Cortex of kidney (tissue), 1 donor: ENCODE results near the gene GTF2A1.
"Not testable (repeated sequence)": the region's sequence is repeated elsewhere in the genome, so short reads cannot be mapped to it uniquely, and the experiment has no call there.

Experiments
- DNase-seq: peaks from one replicate; lab custom pipeline; 2025; lab: John Stamatoyannopoulos, UW

Gene GTF2A1

GRCh38 chr14:81220830-81221578 is at the start of gene GTF2A1:
Gene GTF2A1 (minus strand): TSS chr14:81220959. CDS start chr14:81220518, 441 bp downstream.
- peak; percentile 83 for DNase-seq

DNA sequence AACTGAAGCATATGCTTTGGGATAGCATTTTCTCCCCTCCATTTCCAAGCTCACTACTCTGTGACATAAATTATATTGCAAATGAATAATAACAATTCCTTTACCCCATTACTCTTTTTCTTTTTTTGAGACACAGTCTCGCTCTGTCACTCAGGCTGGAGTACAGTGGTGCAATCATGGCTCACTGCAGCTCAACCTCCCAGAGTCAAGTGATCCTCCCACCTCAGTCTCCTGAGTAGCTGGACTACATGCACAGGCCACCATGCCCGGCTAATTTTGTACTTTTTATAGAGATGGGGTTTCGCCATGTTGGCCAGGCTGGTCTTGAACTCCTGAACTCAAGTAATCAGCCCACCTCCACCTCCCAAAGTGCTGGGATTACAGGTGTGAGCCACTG is 49.2 kb upstream of the GTF2A1 start:
- no peak for DNase-seq

- DNase-seq, result no peak
These were observed 48.6 kb upstream of the GTF2A1 start for GRCh38 chr14:81269100-81269978.

- DNase-seq, result no peak
These were observed 47.3 kb upstream of the GTF2A1 start for GRCh38 chr14:81268016-81268416.

DNA sequence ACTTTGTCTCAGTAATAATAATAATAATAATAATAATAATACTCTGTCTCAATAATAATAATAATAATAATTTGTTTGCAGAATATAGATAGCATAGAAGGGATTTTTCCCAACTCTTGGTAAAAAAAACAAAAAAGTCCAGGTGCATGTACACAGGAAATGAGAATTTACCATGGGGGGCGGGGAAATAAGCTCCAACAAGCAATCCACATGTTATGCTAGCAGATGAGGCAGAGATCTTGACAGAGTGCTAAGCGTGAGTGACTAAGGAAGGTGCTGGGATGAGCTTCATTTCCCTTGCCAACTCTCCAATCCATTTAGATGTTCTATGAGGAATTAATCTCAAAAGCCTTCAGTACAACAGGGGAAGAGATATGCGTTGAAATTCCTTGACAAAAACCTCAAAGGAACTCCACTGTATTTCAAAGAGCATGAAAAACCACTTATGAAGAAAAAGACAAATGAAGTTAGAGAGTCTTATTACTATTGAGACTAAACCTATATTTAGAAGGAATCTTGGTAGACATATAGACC is 44.9 kb upstream of the GTF2A1 start:
- DNase-seq, result no peak

- DNase-seq, result no peak
These were observed 43.9 kb upstream of the GTF2A1 start for GRCh38 chr14:81264671-81265070.

DNA sequence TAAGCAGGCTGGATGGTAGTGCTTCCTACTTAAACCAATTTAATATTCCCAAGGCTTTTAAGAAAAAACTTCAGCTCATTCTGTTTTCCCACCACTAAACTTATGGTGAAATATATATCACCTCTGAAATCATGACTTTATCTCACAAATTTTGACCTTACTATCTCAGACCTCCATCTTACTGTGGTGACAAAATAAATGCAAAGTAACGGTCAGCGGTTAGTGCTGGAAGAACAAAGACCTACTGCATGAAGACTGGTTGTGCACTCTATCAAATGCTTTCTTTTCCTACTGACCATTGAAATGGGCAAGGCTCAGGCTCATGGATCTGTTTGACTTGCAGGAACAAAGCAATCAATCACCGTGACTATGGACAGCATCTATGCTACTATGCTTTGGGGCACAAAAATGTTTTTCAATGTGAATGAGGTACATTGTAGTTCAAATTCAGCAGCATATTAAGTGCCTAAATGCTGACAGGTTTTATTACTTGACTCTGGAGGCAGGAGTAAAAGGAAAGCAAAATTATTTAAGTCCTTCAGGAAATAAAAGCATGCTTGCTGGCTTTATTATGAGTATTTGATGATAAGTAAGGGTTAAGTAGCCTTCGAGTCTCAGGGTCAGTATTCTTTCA is 43.1 kb upstream of the GTF2A1 start:
- no peak for DNase-seq

- no peak for DNase-seq
These were observed 40.4 kb upstream of the GTF2A1 start for GRCh38 chr14:81261176-81261575.

DNA sequence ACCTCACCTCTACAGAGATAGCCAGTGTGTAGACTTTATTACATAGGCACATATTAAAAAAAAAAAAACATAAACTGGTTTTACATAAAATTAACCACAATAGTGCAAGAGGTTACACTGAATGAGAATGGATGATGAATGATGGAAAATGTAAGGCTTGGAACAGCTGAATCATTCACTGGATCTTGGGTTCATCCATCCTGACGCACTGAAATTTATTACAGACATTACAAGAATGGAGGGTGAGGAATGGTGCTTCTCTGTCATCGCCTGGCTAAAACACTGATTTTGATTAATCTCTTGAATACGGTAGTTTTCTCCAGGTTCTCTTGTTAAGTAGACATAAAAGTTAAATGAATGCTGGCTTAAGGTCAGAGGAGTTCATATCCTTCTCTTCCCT is 40.0 kb upstream of the GTF2A1 start:
- DNase-seq, result no peak

DNA sequence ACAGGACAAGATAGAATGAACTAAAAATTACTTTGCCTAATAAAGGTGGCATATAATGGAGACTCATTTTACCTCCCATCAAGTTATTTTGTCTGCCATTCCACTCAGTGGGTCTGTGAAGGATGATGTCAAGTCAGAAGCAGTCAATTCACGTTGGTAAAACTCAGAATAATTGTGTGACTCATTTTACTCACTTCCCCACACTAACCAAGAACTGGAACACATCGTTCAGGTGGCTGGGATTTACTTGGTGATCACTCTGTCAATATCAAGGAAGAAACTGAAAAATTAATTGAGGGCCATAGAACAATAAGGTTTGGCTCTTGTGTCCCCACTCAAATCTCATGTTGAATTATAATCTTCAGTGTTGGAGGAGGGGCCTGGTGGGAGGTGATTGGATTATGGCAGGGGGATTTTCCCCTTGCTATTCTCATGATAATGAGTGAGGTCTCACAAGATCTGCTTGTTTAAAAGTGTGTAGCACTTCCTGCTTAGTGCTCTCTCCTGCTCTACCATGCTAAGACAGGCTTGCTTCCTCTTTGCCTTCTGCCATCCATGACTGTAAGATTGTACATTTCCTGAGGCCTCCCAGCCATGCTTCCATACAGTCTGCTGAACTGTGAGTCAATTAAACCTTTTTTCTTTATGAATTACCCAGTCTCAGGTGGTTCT is 35.7 kb upstream of the GTF2A1 start:
- no peak for DNase-seq

- DNase-seq, result no peak
These were observed 31.5 kb upstream of the GTF2A1 start for GRCh38 chr14:81252278-81252677.

- no peak for DNase-seq
These were observed 26.6 kb upstream of the GTF2A1 start for GRCh38 chr14:81247271-81247766.

- DNase-seq, result no peak
These were observed 25.9 kb upstream of the GTF2A1 start for GRCh38 chr14:81246461-81247270.

GRCh38 chr14:81245771-81246170 is 25.0 kb upstream of the GTF2A1 start:
- no peak for DNase-seq

GRCh38 chr14:81244431-81244830 is 23.7 kb upstream of the GTF2A1 start:
- not testable (repeated sequence) for DNase-seq

- no peak for DNase-seq
These were observed 22.7 kb upstream of the GTF2A1 start for GRCh38 chr14:81243499-81243898.

DNA sequence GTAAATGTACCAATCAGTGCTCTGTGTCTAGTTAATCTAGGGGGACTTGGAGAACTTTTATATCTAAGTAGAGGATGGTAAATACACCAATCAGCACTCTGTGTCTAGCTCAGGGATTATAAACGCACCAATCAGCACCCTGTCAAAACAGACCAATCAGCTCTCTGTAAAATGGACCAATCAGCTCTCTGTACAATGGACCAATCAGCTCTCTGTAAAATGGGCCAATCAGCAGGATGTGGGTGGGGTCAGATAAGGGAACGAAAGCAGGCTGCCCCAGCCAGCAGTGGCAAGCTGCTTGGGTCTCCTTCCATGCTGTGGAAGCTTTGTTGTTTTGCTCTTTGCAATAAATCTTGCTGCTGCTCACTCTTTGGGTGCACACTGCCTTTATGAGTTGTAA is 16.1 kb upstream of the GTF2A1 start:
- not testable (repeated sequence) for DNase-seq

GRCh38 chr14:81236138-81236537 is 15.4 kb upstream of the GTF2A1 start:
- DNase-seq, result no peak

DNA sequence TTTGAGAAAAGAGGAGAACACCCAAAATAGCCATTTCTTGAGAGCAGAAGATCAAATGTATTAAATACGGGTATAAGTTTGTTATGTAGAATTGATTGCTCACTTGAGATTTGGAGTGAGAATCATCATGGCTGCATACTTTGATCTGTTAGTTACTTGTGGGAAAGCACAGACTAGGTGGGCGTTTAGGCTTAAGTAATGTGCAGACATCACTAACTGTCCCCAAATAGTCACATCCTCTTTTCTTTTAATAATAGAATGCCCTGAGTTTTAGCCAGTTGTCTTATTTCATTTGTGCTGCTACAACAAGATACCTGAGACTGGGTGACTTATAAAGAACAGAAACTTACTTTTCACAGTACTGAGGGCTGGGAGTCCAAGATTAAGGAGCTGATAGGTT is 14.3 kb upstream of the GTF2A1 start:
- no peak for DNase-seq

- DNase-seq, result no peak
These were observed 13.5 kb upstream of the GTF2A1 start for GRCh38 chr14:81234278-81234677.

- DNase-seq, result no peak
These were observed 12.9 kb upstream of the GTF2A1 start for GRCh38 chr14:81233615-81234014.
